GM10847 (cell line): ENCODE data around the gene ACTL6B.

ENCODE experiments used
- POLR2A ChIP-seq: IDR thresholded peaks from 2 replicates; pipeline ENCODE4 v1.6.1; 2011; ENCODE audit not compliant: insufficient read length; ENCODE audit errors: extremely low read depth

ACTL6B gene

GRCh38 chr7:100686201-100686821 is 30.1 kb upstream of the ACTL6B start:
- TF ChIP-seq POLR2A, result no peak

- TF ChIP-seq POLR2A, result no peak
Observed at GRCh38 chr7:100685631-100686145, 29.4 kb upstream of the ACTL6B start.

DNA sequence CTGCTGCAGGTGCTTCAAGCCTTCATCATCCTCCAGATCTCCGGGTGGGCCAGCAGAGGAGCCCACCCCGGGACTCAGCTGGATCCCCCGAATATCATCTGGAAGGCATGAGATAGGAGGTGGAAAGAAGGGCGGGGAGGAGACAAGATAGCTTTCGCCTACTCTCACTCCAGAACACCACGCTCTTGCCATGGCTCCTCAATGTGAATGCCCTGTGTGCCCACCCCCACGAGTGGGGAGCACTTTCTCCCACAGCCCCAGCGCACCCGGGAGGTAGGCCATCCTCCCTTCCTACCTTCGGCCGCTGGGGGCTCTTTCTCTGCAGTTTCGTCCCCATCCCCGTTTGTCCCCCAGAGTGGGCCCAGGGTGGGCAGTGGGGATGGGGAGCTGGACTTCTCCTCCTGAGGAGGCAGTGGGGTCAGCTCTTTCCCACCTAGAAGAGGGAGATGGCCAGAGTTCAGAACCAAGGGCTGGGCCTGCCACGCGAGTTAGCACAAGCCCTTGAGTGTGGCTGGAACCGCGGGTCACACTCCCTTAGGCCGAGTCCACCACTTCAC is 28.9 kb upstream of the ACTL6B start:
- no peak for TF ChIP-seq POLR2A

DNA sequence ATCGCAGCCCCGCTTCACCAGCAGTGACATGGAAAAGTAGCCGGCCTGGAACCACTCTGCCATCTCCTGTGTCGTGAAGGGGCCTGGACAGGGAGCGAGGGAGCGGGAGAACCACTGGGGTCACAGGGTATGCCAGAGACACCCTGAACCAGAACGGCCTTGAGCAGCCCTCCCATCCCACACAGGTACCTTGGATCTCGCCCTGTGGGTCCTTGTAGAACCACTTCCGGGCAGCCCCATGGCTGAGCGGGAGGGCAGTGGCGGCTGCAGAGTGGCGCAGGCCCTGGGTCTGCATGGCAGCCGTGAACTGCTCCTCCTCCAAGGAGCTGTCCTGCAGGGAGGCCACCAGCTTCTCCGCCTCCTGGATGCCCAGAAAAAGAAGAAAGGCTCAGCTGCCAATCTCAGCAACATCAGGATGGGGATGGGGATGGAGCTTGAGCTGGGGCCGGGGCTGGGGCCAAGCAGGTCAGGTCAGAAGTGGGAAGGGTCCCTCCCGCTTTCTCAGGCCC is 28.3 kb upstream of the ACTL6B start:
- no peak for TF ChIP-seq POLR2A

GRCh38 chr7:100683659-100684533 is 27.6 kb upstream of the ACTL6B start:
- TF ChIP-seq POLR2A, result no peak

DNA sequence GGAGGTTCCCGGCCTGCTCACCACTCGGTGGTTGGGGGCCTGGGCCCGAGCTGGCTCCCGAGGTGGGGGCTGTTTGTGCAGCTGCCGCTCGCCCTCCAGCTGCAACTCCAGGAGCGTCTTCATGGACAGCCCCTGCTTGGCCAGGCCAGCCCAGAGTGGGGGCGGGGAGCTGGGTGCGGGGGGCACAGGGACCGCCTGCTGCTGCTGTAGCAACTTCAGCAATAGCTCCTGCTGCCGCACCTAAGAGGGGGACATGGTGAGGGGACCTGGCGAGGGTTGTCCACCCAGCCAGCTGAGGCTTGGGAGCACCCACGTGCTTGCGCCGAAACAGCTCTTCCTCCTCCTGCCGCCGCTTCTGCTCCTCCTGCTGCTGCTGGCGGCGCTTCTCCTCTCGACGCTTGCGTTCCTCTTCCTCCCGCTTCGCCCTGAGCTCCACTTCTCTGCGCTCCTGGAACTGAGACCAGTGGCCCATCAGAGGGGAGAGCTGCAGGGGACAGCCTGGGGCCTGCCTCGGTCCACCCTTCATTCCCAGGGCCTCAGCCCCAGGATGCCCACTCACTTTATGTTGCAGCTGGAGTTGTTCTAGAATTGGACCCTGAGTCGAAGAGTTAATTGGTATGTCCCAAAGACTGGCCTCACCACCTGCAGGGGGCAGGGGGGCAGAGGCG is 26.9 kb upstream of the ACTL6B start:
- TF ChIP-seq POLR2A, result no peak

DNA sequence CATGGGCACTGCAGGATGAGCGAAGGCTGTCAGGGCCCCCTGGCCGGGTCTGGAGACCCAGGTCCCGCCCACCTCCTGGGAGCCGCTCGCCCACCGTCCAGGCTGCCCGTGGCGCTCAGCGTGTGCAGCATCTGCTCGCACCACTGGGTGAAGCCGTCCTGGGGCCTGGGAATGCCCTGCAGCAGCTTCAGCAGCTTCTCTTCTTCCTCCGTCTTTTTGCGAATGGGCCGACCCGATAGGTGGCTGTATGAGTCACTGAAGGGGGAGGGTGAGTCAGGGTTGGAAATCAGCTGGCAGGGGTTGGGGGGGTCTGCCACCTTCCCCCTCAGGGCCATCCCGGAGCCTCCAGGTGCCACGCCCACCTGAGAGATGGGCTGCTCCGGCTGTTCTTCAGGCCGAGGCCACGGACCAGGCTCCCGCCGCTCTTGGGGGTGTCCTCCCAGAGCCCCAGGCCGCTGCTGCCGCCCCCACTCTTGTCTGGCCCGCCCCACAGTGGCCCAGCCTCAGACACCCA is 26.0 kb upstream of the ACTL6B start:
- TF ChIP-seq POLR2A, result no peak

DNA sequence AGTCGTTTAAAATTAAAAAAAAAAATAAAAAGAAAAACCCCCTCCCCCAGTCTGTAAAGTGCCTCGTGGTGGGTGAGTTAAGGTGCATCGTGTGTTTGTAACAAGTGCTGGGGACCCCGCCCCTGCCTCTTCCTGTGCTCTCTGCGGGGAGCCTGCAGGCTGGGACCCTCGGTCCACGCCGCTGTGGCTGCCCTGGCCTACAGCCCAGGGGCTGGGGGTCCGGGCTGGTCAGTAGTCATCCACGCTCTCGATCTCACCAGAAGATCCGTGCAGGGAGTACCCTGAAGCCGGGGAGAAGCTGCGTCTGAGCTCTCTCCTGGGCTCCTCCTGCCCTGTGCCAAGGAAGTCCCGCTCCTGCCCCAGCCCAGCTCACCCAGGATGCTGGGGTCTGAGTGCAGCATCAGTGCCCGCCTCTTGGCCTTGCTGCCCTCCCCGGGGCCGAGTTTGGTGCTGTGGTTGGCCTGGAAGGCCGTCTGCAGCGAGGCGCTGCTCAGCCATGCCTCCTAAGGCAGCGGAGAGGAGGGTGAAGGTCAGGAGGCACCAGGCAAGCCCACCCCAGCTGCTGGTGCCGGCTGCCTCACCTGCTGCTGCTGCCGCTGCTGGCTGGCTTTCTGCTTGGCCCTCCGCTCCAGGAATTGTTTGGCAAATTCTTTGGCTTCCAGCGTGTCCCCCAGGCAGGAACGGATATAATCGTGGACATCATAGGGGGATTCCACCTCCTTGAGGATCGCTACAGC is 25.4 kb upstream of the ACTL6B start:
- no peak for TF ChIP-seq POLR2A

- peak; percentile 17 for TF ChIP-seq POLR2A
Observed at GRCh38 chr7:100680576-100681271, 24.5 kb upstream of the ACTL6B start.

- peak; percentile 9 for TF ChIP-seq POLR2A
Observed at GRCh38 chr7:100679927-100680575, 23.8 kb upstream of the ACTL6B start.

- no peak for TF ChIP-seq POLR2A
Observed at GRCh38 chr7:100679129-100679926, 23.1 kb upstream of the ACTL6B start.

DNA sequence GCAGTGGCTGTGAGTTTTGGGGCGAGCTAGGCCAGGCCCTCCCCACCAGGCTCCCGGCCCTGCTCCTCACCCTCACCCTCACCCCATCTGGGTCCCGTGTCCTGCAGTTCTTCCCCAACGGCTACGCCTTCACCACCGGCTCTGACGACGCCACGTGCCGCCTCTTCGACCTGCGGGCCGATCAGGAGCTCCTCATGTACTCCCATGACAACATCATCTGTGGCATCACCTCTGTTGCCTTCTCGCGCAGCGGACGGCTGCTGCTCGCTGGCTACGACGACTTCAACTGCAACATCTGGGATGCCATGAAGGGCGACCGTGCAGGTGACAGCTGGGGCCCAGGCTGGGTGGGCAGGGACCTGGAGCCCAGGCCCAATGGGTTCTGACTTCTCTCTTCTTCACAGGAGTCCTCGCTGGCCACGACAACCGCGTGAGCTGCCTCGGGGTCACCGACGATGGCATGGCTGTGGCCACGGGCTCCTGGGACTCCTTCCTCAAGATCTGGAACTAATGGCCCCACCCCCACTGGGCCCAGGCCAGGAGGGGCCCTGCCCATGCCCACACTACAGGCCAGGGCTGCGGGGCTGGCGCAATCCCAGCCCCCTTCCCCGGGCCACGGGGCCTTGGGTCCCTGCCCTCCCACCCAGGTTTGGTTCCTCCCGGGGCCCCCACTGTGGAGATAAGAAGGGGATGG is 22.2 kb upstream of the ACTL6B start:
- no peak for TF ChIP-seq POLR2A
